DMS79 treated with DMSO at 0.1 percent for 48 hours (cell line): ENCODE results near the gene MDM2.

Experiments used
- DNase-seq: peaks from one replicate; lab custom pipeline; 2025; lab: John Stamatoyannopoulos, UW

Gene MDM2

GRCh38 chr12:68877583-68877982 lies 69.6 kb downstream of the MDM2 start:
- no peak for DNase-seq

- DNase-seq, result no peak
Observed at GRCh38 chr12:68878283-68878682, 70.3 kb downstream of the MDM2 start.

GRCh38 chr12:68878846-68879245 lies 70.9 kb downstream of the MDM2 start:
- no peak for DNase-seq

DNA sequence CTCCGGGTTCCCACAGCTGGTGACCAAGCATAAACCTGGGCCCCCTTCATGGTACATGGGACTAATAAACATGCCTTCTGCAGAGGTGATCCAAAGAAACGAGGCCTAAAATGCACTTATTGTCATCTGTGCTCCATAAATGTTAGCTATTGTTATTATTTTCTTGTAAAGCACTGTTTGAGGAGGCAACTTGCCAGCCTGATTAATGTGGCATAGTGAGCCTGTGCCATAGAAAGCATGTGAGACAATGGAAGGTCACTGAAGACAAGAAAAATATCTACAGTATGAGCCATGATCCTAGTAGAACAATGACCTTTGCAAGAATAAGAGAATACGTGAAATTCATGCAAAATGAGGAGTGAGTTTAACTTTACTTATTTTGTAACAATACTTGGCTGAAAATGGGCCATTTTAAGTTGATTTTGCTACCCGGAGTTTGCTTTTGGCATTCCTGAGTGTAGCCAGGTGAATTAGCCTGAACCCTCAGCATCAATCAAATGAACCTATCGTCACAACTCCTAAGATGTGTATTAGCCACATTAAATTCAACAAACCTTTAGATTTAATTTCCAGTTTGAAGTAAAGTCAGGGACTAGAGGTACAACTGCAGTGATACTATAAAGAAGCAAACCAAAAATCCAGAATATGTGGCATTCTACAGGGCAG lies 72.8 kb downstream of the MDM2 start:
- DNase-seq, result no peak

GRCh38 chr12:68882251-68882964 lies 74.4 kb downstream of the MDM2 start:
- no peak for DNase-seq

DNA sequence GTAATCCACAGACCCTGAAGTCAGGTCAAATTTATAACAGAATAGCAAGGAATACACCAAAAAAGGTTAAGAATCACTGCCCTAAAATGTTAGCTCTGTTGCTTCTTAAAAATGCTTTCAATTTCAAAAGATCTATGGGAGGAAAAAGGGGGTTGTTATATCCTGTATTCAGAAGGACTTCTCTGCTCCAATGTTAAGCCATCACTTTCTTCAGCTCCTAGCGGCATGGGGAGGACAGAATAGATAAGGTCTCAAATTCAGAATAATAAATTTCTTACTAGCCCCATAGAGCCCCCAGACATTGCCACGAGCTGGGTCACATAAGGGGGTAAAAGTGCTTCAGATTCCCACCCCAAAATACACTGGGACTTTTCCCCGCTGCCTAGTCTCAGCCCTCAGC lies 75.2 kb downstream of the MDM2 start:
- DNase-seq, result no peak

GRCh38 chr12:68884251-68884650 lies 76.3 kb downstream of the MDM2 start:
- no peak for DNase-seq

DNA sequence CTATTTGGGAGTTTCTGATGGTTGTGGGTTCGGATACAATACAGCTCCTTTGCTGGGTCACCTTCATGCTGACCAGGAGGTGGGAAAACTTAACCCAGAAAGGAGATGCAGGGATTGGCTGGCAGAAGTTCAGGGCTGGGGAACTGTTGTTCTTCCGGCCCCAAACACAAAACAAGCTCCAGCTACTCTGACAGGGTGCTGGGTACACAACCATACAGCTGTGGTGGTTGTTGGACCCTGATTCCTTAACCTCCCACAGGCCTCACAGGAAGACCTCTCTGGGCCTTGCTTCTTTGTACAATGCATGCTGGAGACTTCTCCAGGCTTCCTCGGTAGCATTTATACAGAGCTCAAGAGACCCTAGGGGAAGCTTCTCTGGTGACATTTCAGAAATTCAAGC lies 77.4 kb downstream of the MDM2 start:
- DNase-seq, result no peak

GRCh38 chr12:68886636-68887572 lies 78.9 kb downstream of the MDM2 start:
- DNase-seq, result no peak

DNA sequence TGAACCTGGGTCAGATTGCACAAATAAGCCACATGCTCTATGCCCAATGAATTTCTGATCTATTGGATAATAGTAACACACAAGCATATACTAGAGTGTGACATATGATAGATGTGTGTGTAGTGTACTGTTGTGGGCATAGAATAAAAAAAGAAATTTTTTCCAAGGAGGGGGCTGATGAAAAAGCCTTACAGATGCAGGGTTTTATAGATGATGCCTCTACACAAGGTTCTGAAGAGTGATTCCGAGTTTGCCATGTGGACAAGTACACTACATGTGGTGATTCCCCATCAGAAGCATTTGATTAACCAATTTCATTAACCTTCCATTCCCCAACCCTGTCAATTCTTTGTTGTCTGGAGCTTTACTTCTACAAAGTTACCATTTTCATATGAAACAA lies 79.7 kb downstream of the MDM2 start:
- no peak for DNase-seq

- DNase-seq, result no peak
Observed at GRCh38 chr12:68888243-68888642, 80.3 kb downstream of the MDM2 start.

- no peak for DNase-seq
Observed at GRCh38 chr12:68890701-68891113, 82.7 kb downstream of the MDM2 start.

- no peak for DNase-seq
Observed at GRCh38 chr12:68891141-68891540, 83.2 kb downstream of the MDM2 start.

DNA sequence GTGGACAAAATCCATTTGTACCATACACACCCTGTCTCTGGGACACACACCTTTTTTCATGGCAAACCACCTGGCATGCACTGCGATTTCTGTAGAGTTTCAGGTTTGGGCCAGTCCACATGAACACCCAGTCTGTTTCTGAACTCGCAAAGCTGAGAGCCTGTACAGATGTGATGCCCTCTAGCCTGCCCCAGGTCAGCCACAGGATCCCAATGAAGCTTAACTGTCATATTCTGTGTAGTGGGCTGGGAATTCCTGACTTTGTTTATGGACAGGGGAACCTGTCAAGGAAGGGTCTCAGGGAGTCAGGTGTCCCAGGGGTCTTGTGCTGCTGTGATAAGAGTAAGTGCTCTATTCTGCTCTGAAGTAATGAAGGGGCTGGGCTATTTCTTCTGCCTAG lies 85.2 kb downstream of the MDM2 start:
- no peak for DNase-seq

DNA sequence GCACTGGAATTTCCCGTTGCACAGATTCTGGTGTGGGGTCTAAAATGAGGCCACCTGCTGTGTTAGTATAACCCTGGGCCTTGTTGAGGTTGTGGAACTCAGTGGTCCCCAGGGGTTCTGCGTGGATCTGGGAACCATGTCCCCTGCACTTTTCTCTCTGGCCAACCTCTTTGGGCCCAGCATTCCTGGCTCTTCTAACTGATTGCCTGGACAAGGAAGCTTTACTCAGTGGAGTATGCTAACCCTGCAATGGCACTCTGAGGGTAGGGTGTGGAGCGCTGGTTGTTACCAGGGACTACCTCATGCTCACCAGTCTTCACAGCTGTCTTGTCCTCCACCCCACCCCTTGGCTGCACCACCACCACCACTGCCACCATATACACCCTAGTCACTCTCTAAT lies 85.8 kb downstream of the MDM2 start:
- no peak for DNase-seq

GRCh38 chr12:68894276-68894855 lies 86.4 kb downstream of the MDM2 start:
- DNase-seq, result no peak

DNA sequence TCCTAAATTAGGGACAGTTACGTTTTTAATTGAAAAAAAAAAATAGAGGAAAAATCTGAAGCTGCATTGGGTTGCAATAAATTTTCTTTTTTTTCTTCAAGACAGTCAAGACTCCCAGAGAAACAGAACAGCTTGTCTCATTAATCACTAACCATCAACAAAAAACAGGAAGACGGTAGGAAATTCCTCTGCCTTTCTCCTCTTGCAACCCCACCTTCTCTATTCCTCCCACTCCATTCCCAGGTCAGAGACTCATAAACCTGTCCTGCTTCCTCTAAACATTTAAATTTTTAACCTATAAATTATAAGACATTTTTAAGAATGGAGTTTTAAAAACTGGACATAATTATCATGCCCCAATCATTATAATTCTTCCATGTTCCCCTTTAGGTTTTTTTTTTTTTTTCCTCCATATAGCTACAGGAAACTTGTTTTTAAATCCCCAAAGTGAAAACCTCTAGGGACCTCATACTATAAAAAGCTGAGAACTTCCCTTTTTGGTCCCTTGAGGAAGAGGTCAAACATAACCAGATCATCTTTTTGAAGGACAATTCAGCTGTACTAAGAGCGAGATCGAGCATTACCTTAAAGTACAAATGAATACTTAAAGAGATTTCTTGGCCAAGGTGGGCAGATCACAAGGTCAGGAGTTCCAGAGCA lies 89.0 kb downstream of the MDM2 start:
- DNase-seq, result no peak

DNA sequence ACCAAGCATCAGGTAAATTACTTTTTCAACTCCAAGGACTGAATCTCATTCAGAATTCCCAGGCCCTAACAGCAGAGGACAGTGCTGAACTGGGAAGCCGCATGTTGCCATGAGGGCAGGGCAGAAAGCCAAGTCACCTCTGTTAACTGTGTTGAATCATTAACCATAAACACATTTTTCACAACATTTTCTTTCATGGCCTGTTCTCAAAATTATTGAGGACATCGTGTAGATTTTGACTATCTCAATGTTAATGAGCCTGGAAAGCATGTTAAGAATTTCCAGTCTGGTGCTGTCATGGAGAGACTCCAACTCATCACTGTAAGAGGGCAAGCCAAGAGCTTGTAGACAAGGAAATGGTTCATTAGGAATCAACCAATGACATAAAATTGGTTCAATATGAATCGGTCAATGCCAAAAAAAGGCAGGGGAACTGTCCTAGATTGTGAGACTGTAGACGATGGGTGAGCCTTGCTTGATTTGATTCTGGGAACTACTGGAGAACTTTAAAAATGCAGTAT lies 91.3 kb downstream of the MDM2 start:
- no peak for DNase-seq

DNA sequence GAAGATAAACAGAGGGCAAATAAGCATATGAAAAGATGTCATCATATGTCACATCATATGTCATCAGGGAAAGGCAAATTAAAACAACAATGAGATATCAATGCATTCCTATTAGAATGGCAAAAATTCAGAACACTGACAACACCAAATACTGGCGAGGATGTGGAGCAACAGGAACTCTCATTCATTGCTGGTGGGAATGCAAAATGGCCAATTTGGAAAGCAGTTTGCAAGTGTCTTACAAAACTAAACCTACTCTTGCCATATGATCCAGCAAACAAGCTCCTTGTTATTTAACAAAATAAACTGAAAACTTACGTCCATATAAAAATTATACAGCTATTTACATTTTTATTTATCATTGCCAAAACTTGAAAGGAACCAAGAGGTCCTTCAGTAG lies 92.3 kb downstream of the MDM2 start:
- no peak for DNase-seq
